NCI-H1105 (cell line): ENCODE results near the gene PMS2.
A peak's percentile ranks its signal among the peaks of the same experiment; 100 is the strongest.
"Not testable (repeated sequence)": the region's sequence is repeated elsewhere in the genome, so short reads cannot be mapped to it uniquely, and the experiment has no call there.

Experiments used
- DNase-seq: peaks from one replicate; lab custom pipeline; 2025; lab: John Stamatoyannopoulos, UW

PMS2 gene

GRCh38 chr7:6008668-6009611, at the start of gene PMS2, which contains the start of gene AIMP2:
Gene PMS2, minus strand, starts transcription at chr7:6009049. Its CDS starts 30 bp downstream, at chr7:6009019.
Gene AIMP2, plus strand, starts transcription at chr7:6009272. Its CDS starts 92 bp downstream, at chr7:6009364.
- peak; percentile 98 for DNase-seq

GRCh38 chr7:6057316-6058129, 48.7 kb upstream of the PMS2 start:
- DNase-seq: no peak

GRCh38 chr7:6056616-6057015, 47.8 kb upstream of the PMS2 start:
- DNase-seq: no peak

GRCh38 chr7:6051185-6051584, 42.3 kb upstream of the PMS2 start:
- DNase-seq: not testable (repeated sequence)

DNA sequence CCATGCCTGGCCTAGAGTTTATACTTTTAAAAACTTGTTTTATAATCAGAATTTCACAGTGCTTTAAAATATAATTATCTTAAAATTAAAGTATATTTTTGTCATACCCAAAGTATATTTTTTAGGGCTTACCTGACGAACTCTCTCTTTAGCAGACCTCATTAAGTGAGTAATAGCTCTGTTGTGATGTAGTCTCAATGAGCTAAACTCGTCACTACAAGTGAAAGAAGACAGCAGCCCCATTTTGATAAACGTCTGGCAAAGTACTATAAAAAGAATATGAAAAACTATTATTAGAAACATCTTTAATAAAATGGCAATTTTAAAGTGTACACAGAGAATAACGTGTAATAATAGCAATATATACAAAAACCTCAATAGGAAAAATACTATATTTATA, 40.9 kb upstream of the PMS2 start:
- DNase-seq: no peak

DNA sequence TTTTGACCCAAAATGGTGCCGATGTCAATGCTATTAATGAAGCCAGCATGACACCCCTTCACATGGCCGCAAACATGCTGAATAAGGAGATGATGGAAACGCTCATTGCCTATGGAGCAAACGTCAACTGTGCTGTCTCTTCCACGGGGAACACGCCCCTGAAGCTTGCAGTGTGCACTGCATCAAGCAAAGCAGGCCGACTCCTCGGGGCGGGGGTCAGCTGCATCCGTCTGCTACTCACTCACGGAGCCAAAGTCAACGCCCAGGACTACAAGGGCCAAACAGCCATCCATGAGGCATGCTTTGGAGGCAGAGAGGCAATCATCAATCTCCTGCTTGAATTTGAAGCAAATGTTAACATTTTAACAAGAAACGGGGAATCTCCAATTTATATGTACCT, 26.8 kb upstream of the PMS2 start:
- DNase-seq: no peak

- DNase-seq: no peak
Observed at GRCh38 chr7:6035165-6035564, 26.3 kb upstream of the PMS2 start.

DNA sequence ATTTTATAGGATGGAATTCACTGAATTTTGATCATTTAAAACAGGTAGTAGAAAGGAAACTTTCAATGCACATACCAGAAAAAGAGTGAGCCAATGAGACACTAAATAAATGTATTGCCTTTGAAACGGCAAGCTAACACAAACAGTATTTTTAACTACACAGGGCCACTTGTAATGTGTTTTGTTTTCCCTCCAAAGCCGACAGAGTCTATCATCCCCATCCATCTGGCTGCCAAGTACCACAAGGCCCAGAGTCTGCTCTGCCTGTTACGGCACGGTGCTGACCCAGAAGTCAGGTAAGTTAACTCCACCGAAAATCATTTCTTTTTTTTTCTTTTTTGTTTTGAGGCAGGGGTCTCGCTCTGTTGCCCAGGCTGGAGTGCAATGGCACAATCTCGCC, 23.8 kb upstream of the PMS2 start:
- DNase-seq: no peak

- no peak for DNase-seq
Observed at GRCh38 chr7:6032167-6032566, 23.3 kb upstream of the PMS2 start.

DNA sequence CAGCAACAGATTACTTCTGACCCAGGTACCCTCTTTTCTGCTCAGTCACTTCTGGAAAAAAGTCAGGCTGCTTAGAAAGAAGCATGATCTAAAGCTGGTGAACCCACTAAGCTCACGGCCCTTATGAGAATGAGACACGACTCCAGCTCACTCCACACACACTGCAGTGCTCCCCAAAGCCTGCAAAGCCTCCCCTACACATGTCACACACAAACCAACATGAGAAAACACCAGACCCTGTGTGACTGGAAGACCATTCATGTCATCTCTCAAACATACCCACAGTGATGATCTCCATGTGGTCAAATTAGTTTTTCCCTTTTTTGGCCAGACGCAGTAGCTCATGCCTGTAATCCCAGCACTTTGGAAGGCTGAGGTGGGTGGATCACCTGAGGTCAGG, 22.7 kb upstream of the PMS2 start:
- no peak for DNase-seq

GRCh38 chr7:6030988-6031387, 22.1 kb upstream of the PMS2 start, which contains the start of gene ANKRD61:
Gene ANKRD61, plus strand, starts transcription at chr7:6031376. Its CDS starts 0 bp downstream, at chr7:6031376.
- no peak for DNase-seq

DNA sequence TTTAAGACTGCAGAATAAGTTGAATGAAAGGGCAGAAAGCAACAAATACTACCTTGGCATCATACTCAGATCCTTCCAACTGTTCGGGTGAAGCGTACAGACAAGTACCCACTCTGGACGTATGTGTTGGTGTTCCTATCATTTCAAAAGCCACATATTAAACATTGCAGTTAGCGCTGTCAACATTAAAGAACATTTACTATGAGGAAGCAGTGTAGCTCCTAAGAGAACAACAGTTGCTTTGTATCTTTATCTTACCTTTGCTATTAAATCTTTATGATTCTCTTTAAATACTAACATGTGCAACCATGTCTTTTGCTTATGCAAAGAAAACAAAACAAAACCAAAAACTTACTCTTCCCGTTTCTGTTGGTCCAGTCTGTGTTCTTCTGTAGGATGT, 19.7 kb upstream of the PMS2 start:
- no peak for DNase-seq

- DNase-seq: no peak
Observed at GRCh38 chr7:6027806-6028365, 19.0 kb upstream of the PMS2 start.

DNA sequence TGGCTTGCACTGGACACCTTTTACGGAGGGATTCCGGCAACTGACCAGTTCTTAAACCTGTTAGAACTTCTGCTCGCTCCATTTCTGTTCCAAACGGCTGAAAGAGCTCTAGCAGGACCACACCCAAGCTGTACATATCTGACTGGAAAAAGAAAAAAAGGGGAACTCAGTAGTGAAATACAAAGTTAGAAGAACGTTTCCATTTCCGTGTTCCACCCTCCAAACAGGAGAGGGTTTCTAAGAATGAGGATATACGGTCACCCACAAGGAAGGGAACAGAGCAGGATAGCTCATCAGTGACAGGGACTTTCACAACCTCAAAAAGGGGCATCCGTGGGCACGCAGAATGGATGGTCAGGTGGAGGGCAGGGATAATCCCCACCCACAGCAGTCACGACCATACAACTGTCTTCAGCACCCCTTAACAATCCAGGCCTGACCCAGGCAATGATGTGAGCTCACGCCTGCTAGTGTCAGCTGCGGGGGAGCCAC, 18.0 kb upstream of the PMS2 start:
- no peak for DNase-seq

DNA sequence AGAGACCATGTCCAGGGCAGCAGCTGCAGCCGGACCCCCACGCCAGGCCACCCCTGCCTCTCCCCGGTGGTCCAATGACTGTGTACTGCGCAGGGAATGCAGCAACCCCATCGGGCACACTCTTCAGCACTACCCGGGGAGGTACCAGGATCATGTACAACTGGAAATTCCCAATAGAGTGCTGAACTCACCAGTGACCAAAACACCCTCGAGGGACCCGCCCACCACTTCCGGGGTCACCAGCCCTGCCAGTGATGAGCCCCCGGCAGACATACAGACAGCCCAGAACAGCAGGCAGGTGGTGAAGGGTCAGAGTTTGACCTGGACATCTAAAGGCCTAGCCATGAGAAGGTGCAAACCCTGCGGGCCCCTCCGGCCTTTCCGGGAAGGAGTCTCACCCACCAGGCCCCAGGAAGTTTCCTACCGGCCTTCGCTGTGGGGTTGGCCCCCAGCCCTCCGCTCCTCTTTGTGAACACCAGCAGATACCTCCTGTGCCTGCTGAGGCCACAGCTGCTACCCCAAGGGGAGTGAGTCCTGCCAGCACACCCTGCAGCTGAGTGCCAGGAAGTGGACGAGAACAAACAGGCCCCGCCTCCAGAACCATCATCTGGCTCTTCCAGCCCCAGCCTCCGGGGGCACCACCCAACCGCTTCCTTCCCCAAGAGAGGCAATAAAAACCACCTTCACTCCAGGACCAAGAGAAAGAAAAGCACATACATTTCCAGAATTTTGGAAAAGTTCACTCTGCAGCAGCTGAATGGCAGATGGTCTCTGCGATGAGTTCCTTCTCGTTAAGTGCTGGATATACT, 17.4 kb upstream of the PMS2 start:
- DNase-seq: no peak

- no peak for DNase-seq
Observed at GRCh38 chr7:6023974-6024435, 15.2 kb upstream of the PMS2 start.

GRCh38 chr7:6022707-6023106, 13.9 kb upstream of the PMS2 start:
- no peak for DNase-seq

- peak; percentile 54 for DNase-seq
Observed at GRCh38 chr7:6020371-6021286, 11.8 kb upstream of the PMS2 start.

- DNase-seq: no peak
Observed at GRCh38 chr7:6016653-6016966, 7.8 kb upstream of the PMS2 start.

GRCh38 chr7:6015917-6016652, 7.2 kb upstream of the PMS2 start:
- DNase-seq: peak; percentile 10
